ACC112 (cell line): Measurements from ENCODE around the gene CHL1.

Experiments used
- H2AFZ ChIP-seq: fragments of 200-600 bp; sonication (generic); one replicate; pipeline ENCODE4 v1.6.0; 2017; ENCODE audit warnings: antibody characterized with exemption, low read length; ENCODE audit not compliant: unreplicated experiment
- H3K27ac ChIP-seq: fragments of 200-600 bp; sonication (generic); 2 replicates; pipeline ENCODE4 v1.5.1; 2014; ENCODE audit warnings: low read depth, mild to moderate bottlenecking, antibody characterized with exemption, low read length, moderate library complexity
- H3K27me3 ChIP-seq: fragments of 200-600 bp; sonication (generic); 2 replicates; pipeline ENCODE4 v1.6.1; 2014; ENCODE audit warnings: mild to moderate bottlenecking, antibody characterized with exemption, low read length, moderate library complexity, mixed read lengths; ENCODE audit not compliant: insufficient read depth
- H3K36me3 ChIP-seq: fragments of 200-600 bp; sonication (generic); 2 replicates; pipeline ENCODE4 v1.6.1; 2016; ENCODE audit warnings: mild to moderate bottlenecking, antibody characterized with exemption, low read length, moderate library complexity, mixed read lengths; ENCODE audit not compliant: insufficient read depth
- H3K4me1 ChIP-seq: fragments of 200-600 bp; sonication (generic); one replicate; pipeline ENCODE4 v1.6.1; 2016; ENCODE audit warnings: low read length, mixed read lengths; ENCODE audit not compliant: insufficient read depth, unreplicated experiment, control insufficient read depth
- H3K4me3 ChIP-seq: fragments of 200-600 bp; sonication (generic); 2 replicates; pipeline ENCODE4 v1.5.1; 2014; ENCODE audit warnings: mild to moderate bottlenecking, low read depth, low read length
- H3K79me2 ChIP-seq: fragments of 200-600 bp; sonication (generic); one replicate; pipeline ENCODE4 v1.6.0; 2016; ENCODE audit warnings: low read length; ENCODE audit not compliant: control insufficient read depth, unreplicated experiment, insufficient read depth

The CHL1 gene

DNA sequence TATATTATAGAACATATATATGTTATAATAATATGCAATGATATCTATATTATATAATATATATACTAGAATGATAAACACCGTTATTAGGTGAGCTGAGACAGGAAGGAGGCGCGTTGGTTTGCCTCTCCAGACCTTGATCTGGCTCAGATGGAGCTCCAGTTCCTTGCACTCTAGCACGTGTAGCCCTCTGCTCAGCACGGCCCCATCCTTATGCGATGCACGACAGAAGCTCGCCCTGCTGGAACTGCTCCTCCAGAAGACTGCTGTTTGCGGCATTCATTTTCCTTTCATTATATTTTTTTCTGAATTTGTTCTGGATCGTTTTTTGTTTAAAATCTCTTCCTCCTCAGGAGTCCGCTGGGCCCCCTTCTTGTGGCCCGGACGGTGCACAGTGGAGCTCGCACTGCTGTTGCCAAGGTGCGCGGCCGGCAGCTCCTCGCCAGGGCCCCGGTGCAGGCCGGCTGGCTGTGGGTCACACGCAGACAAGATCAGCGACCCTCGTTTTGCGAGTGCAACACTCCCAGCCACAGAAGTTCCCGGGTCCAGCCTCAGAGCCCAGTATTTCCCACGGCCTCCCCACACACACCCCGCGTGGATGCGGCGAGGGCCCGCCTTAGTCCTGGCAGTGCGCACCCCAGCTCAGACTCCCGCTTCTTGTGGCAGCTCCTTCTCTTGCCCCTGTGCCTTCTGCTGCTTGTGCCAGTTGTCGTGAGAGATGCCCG, 112.2 kb downstream of the CHL1 start:
- Histone ChIP-seq H3K4me3 (no peak overlapping the region), H3K27ac (no peak overlapping the region), H3K79me2 (no peaks in the 10 kb centered on the region), H3K27me3 (no peaks in the 10 kb centered on the region), H3K4me1 (no peaks in the 10 kb centered on the region), H3K36me3 (no peaks in the 10 kb centered on the region), H2AFZ (no peak overlapping the region)

DNA sequence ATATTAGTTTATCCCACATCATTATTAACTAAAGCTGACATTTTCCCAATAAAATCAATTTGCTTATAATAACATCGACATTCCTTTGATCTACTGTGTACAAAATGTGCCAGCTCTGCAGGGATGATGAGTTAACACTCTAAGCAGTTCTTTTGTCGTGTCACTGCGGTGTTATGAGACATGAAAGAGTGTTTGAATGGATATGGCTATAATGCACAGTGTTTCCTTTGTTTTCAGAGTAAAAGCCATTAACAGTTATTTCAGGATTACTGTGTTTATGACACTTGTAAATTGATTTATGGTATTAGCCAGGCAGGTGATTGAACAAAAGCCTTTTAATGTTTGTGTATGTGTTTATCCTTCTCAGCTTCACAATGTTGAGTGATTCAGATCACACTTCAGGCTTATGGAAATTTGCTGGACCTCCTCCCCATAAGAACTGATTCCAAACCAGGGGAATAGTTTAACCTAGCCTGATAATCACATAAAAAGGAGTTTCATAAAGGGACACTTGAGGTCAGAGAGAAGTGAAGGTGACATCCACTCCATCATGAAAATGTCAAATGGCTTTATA, 115.7 kb downstream of the CHL1 start:
- H3K4me3 ChIP-seq, result no peak overlapping the region
- H2AFZ ChIP-seq, result no peak overlapping the region
- H3K27me3 ChIP-seq, result no peaks in the 10 kb centered on the region
- H3K4me1 ChIP-seq, result no peaks in the 10 kb centered on the region
- no peak overlapping the region for H3K27ac ChIP-seq
- H3K79me2 ChIP-seq, result no peaks in the 10 kb centered on the region
- no peaks in the 10 kb centered on the region for H3K36me3 ChIP-seq

DNA sequence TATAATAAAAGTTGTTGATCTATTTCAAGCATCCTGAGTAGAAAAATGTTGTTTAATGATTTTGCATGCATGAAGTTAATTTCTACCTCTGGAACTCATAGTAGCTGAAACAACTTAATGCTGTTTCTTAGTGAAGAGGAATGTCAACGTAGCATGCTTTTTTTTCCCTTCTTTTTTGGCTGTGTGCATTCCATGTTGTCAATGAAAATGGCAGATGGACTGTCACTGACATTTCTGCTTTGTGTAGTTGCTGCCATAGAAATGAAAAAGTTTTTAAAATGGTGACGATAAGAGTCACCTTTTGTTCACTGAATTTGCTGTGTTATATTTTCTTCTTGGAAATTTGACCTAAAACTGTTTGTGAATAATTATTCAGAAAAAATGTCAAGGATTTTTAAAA, 116.3 kb downstream of the CHL1 start:
- H2AFZ ChIP-seq, result no peak overlapping the region
- H3K4me3 ChIP-seq, result no peak overlapping the region
- no peaks in the 10 kb centered on the region for H3K36me3 ChIP-seq
- H3K27me3 ChIP-seq, result no peaks in the 10 kb centered on the region
- peaks cover 4% of the 10 kb centered on the region for H3K4me1 ChIP-seq
- H3K79me2 ChIP-seq, result no peaks in the 10 kb centered on the region
- no peak overlapping the region for H3K27ac ChIP-seq

DNA sequence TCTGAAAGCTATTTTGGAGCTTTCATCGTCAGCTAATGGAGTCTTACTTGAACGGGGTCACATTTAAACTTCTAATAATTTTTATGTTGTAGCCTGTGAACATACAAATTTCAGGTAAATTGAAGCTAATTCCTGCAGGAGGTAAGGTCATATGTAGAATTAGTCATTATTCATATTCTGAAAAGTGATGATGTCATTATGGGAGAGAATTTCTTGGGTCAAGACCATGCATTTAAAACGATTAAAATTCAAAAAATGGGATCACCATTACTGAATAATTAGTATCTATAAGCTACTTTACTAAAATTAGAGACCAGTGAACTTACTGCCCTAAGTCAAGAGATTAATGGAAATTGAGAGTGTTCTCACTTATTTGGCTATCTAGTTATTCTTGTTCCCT, 120.4 kb downstream of the CHL1 start:
- no peak overlapping the region for H3K4me3 ChIP-seq
- H3K27ac ChIP-seq, result no peak overlapping the region
- H3K4me1 ChIP-seq, result peaks cover 5% of the 10 kb centered on the region
- no peaks in the 10 kb centered on the region for H3K79me2 ChIP-seq
- H3K27me3 ChIP-seq, result no peaks in the 10 kb centered on the region
- H2AFZ ChIP-seq, result no peak overlapping the region
- no peaks in the 10 kb centered on the region for H3K36me3 ChIP-seq

DNA sequence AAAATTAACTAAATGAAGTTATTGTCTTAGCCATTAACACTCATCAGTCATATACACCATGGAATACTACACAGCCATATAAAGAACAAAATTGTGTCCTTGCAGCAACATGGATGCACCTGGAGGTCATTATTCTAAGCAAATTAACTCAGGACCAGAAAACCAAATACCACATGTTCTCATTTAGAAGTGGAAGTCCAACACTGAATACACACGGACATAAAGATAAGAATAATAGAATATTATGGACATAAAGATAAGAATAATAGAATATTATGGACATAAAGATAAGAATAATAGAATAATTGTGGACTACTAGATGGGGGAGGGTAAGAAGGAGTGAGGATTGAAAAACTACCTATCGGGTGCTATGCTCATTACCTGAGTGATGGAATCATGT, 122.3 kb downstream of the CHL1 start:
- Histone ChIP-seq H3K27me3 (no peaks in the 10 kb centered on the region), H3K4me3 (no peak overlapping the region), H3K27ac (no peak overlapping the region), H3K79me2 (no peaks in the 10 kb centered on the region), H3K36me3 (no peaks in the 10 kb centered on the region), H2AFZ (no peak overlapping the region), H3K4me1 (peaks cover 5% of the 10 kb centered on the region)

DNA sequence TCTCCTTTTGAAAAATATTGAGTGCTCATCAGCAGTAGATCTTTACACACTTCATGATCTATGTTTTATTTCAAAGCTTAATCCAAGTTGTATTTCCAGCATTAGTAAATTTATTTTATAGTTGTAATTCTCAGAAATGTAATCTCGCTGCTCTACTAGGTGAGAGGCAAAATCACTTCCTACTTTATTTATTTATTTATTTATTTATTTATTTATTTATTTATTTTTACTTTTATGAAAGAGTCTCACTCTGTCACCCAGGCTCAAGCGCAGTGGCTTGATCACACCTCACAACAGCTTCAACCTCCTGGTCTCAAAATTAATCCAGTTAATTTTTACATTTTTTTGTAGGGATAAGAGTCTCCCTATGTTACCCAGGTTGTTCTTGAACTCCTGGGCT, 127.9 kb downstream of the CHL1 start:
- Histone ChIP-seq H3K27ac (no peak overlapping the region), H3K4me1 (no peaks in the 10 kb centered on the region), H3K27me3 (no peaks in the 10 kb centered on the region), H3K36me3 (no peaks in the 10 kb centered on the region), H3K79me2 (no peaks in the 10 kb centered on the region), H2AFZ (no peak overlapping the region), H3K4me3 (no peak overlapping the region)

DNA sequence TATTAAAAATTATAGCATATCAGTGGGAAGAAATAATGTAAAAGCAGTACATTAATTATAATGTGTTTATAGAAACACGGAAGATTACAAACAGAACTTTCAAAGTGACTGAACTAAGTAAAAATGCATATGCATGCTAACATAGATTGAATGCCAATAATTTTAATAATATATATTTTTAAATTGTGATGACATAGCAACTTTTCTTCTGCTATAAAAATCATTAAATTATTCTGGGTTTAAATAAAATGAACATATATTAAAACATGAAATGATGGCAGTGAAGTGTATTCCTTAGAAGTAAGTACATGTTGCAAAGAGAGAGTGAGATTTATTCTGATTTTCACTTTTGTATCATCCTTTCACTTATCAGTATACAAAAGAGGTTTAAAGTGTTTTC, 128.9 kb downstream of the CHL1 start:
- Histone ChIP-seq H3K4me1 (no peaks in the 10 kb centered on the region), H3K4me3 (no peak overlapping the region), H3K27me3 (no peaks in the 10 kb centered on the region), H3K36me3 (no peaks in the 10 kb centered on the region), H3K79me2 (no peaks in the 10 kb centered on the region), H3K27ac (no peak overlapping the region), H2AFZ (no peak overlapping the region)

DNA sequence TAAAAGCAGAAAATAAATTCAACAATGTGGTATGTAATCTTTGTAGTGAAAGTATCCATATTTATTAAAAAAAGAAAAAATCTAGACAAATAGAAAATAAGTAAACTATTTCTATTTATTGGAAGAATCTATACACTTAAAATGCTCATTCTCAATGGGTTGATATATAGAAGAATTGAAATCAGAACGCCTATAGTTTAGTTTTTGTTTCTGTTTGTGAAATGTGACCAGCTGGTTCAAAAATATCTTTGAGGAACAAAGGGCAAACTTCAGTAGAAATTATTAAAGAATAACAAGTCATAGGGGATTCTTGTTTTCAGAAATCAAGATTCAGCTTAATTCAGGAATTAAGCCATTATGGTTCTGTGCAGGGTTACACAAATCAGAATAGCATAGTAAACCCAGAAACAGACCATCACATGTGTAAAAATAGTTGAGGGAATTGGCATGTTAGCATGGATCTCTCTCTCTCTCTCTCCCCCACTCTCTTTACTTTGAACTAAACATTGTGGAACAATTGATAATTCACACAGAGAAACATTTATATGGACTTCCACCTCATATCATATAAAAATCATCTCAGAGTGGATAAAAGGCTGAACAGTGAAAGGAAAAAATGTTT, 134.0 kb downstream of the CHL1 start:
- H3K4me3 ChIP-seq, result no peak overlapping the region

DNA sequence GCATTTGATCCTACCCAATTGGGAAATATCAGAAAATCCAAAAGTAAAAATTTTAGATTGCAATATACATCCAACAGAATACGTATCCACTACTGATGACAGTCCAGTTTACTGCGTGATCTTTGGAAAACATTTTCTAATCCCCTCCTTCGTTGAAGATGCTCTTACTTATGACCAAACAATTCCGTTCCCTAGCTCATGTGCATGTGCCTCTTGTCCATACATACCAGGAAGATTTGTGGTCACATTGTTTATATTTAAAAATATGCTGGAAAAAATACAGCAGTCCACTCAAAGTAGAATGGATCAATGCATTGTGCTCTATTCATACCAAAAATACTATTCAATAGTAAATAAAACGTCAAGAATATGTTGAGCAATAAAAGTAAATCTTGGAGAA, 135.3 kb downstream of the CHL1 start:
- Histone ChIP-seq H2AFZ (no peak overlapping the region), H3K27ac (no peak overlapping the region), H3K4me3 (no peak overlapping the region), H3K4me1 (no peaks in the 10 kb centered on the region), H3K36me3 (no peaks in the 10 kb centered on the region), H3K27me3 (no peaks in the 10 kb centered on the region), H3K79me2 (no peaks in the 10 kb centered on the region)

More for the DNA sequence above, 134.0 kb downstream of the CHL1 start:
- Histone ChIP-seq H3K27me3 (no peaks in the 10 kb centered on the region), H2AFZ (no peak overlapping the region), H3K27ac (no peak overlapping the region), H3K79me2 (no peaks in the 10 kb centered on the region), H3K36me3 (no peaks in the 10 kb centered on the region), H3K4me1 (no peaks in the 10 kb centered on the region)

DNA sequence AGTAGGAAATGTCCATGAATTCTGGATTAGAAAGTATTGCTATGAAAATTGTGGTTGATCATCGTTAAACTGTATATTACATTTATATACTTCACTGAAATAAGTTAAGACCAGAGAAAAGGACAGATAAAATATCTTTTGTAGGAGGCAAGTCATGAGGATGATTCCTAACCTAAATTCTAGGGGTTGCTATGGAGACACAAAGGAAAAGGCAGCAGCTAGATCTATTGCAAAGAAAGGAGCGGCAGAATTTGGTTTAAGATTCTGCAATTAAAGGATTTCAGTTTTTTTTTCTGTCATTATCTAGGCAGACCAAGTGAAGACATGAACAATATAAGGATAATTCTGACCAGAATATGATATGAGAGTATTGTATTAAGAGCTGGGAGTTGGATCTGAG, 136.1 kb downstream of the CHL1 start:
- Histone ChIP-seq H2AFZ (no peak overlapping the region), H3K4me3 (no peak overlapping the region), H3K36me3 (no peaks in the 10 kb centered on the region), H3K27me3 (no peaks in the 10 kb centered on the region), H3K27ac (no peak overlapping the region), H3K79me2 (no peaks in the 10 kb centered on the region), H3K4me1 (no peaks in the 10 kb centered on the region)

DNA sequence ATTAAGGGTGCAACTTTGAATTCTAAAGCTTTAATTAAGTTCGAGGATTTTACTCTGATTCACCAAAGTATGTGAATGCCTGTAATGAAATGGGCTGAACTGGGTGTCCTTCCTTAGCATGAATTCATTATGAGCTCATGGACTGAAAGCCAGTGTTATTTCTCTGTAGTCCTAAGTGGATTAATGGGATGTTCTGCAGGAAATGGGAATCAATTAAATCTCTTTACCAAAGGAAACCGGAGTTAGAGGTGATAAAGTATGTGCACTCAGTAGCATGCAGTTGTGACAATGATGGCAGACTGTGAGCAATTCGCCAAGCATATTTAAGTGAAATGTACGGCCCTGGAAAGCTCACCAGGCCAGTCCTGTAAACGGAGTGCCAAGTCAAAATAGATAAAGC, 138.7 kb downstream of the CHL1 start:
- Histone ChIP-seq H3K4me3 (no peak overlapping the region), H3K27me3 (no peaks in the 10 kb centered on the region), H2AFZ (no peak overlapping the region), H3K36me3 (no peaks in the 10 kb centered on the region), H3K27ac (no peak overlapping the region), H3K4me1 (no peaks in the 10 kb centered on the region), H3K79me2 (no peaks in the 10 kb centered on the region)
